Inferior parietal cortex (tissue), 1 donor: ENCODE results near the gene SH3PXD2B.

Source experiments
- DNase-seq: peaks from one replicate; pipeline ENCODE4 v3.0.0-alpha.2; 2016; ENCODE audit errors: extremely low spot score

SH3PXD2B gene

GRCh38 chr5:172436879-172437369, 17.4 kb downstream of the SH3PXD2B start:
- DNase-seq, result no peak

- DNase-seq, result no peak
Measured at GRCh38 chr5:172436078-172436878, 18.0 kb downstream of the SH3PXD2B start.

GRCh38 chr5:172435362-172436077, 18.8 kb downstream of the SH3PXD2B start:
- no peak for DNase-seq

GRCh38 chr5:172434251-172434650, 20.1 kb downstream of the SH3PXD2B start:
- DNase-seq, result no peak

GRCh38 chr5:172433513-172433912, 20.8 kb downstream of the SH3PXD2B start:
- DNase-seq, result no peak

- no peak for DNase-seq
Measured at GRCh38 chr5:172433071-172433470, 21.3 kb downstream of the SH3PXD2B start.

- DNase-seq, result no peak
Measured at GRCh38 chr5:172430354-172430753, 24.0 kb downstream of the SH3PXD2B start.

GRCh38 chr5:172429201-172429940, 25.0 kb downstream of the SH3PXD2B start:
- DNase-seq, result no peak

GRCh38 chr5:172428224-172429166, 25.8 kb downstream of the SH3PXD2B start:
- DNase-seq, result no peak

- DNase-seq, result no peak
Measured at GRCh38 chr5:172427202-172427601, 27.1 kb downstream of the SH3PXD2B start.

- no peak for DNase-seq
Measured at GRCh38 chr5:172426086-172426485, 28.2 kb downstream of the SH3PXD2B start.

GRCh38 chr5:172425402-172425801, 28.9 kb downstream of the SH3PXD2B start:
- no peak for DNase-seq

- DNase-seq, result no peak
Measured at GRCh38 chr5:172424808-172425207, 29.5 kb downstream of the SH3PXD2B start.

- no peak for DNase-seq
Measured at GRCh38 chr5:172424111-172424490, 30.2 kb downstream of the SH3PXD2B start.

GRCh38 chr5:172423379-172424110, 30.8 kb downstream of the SH3PXD2B start:
- DNase-seq, result no peak

GRCh38 chr5:172422255-172422654, 32.1 kb downstream of the SH3PXD2B start:
- DNase-seq, result no peak

GRCh38 chr5:172421020-172421419, 33.3 kb downstream of the SH3PXD2B start:
- DNase-seq, result no peak

GRCh38 chr5:172420235-172420939, 33.9 kb downstream of the SH3PXD2B start:
- peak; percentile 83 for DNase-seq

- no peak for DNase-seq
Measured at GRCh38 chr5:172418862-172419814, 35.2 kb downstream of the SH3PXD2B start.
